Endothelial cell of hepatic sinusoid (primary cell): ENCODE results near the gene TEX53.

Experiments
- in situ Hi-C: cut with HindIII; loops from 2 replicates; pipeline ENCODE4 v1.10.0; 2017; ENCODE audit warnings: low sequenced_read_pairs

The TEX53 gene

DNA sequence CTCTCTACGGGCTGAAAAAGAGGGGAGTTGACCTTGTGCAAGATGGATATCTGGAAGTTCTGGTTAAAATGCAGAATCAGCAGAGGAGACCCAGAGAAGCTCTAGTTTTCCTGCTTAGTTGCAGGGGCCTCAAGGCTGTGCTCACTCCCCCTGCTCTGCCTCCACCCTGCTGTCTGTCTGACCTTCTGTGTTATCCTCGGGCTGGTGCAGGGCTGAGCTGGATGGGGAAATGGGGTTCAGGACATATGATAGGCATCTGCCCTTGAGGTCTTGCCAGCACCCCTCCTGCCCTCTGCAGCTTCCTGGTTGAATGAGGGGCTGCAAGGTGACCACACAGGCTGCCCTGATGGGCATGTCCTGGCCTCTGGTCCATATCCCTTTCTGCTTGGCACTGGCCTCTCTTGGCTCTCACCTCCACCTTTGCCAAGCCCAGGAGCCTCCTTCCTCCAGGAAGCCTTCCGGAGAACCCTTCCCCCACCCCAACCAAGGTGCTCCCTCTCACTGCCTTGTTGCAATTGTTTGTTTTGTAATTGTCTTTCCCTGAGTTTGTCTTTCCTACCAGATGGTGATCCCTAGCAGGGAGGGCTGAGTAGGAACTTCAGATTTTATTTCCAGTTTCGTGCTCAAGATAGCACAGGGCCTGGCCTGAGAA is 45.2 kb downstream of the TEX53 start:
- in situ Hi-C loops = no loop called here

DNA sequence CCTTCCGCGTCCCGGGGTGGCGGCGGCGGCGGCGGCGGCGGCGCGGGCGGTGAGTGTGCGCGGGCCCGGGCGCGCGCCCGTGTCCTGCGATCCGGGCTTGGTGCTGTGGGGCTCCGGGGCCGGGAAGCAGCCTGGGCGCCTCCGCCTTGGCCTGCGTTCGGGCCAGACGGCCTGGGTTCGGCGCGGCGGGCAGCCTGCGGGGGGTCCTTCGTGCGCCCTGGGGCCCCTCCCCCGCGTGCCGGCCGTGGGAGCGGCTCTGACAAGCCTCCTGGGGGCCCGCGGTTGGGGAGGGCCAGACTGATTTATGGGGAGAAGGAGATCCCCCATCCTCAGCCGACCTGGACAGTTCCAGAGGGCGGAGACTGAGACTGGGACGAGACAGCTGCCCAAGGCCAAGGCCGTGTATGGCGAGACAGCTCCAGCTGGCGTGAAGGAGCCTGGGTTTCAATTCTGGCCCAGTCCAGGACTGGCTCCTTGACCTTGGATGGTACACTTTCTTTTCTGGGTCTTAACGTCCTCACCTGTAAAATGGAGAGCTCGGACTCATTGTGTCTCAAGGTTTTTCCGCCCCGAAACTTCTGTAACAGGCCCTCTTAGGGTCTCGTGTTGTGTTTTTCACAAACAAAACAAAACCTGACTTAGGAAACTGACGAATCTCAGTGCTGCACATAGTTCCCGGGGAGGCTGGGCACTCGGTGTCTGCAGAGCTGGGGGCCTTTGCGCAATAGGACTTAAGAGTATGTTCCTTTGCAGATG is 45.9 kb downstream of the TEX53 start:
- in situ Hi-C loops = no loop called here

DNA sequence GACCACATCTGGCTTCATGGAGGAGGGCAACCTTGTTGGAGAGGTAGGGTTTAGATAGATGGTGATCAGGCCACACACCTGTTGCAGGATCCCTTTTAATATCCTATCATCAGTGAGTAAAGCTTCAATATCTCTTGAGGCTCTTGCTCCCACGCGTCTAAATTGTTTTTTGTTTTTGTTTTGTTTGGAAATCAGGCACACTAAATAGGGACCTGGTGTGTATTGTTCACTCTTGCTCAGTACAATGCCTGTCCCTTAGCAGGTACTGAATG is 49.1 kb downstream of the TEX53 start:
- in situ Hi-C loops = no loop called here

DNA sequence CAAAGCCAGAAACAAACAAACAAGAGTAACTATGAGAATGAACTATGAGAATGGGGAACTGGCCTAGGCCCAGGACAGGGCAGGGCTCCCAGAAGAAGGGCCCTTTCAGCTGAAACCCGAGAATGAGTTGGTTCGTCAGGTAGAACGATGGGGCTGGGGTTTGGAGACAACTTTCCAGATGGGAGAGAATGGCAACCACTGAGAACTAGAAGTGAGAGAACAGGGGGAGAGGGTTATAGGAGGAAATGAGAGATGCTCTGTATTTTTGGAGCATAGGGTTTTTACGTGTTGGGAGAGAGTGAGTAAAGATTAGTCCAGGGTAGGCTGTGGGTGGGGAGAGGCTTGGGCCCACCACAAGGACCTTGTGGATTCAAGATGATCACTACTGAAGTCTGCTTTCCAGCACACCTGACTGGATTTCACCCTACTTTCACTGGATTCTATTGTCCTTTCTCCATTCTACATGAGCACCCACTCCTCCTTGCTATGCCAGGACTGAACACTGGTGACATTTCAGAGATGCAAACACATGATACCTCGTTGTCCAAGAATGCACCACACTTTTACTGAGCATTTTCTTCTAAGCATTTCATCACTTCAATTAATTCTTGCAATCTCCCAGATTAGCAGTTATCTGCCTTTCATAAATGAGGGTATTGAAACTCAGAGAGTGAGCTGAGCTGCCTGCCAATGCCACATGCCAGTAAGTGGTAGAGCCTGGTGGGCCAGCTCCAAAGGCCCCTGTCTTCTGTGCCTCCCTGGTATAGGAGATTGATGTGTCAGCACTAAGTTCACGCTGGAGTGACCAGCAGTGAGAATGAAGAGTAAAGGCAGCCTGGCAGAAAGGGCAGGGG is 49.7 kb downstream of the TEX53 start:
- in situ Hi-C loops = no loop called here

DNA sequence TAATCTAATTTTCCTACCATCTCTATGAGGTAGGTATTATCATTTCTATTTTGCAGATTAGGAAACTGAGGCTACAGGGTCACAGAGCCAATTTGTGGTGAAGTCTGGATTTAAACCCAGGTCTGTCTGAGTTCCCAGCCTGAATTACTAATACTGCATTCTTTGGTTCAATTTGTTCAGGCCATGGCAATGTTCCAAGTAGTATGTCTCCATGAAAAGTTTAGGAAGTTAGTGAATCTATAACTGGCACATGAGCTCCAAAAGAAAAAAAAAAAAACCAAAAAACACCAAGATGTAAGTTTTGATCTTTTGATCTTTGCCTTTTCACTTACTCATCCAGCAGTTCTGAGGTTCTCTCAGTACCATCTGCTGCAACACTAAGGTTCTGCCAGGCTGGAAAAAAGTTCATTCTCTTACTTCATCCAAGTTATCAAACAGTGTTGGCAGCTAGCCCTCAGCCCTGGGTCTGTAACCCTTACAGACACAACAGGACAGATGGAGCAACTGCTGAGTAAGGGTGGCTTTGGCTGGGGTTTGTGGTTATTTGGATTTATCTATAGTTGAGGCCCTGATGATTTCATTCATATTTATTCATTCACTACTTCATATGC is 50.9 kb downstream of the TEX53 start:
- in situ Hi-C loops = no loop called here
